ENCODE measurements around the gene UACA.

Gene UACA

DNA sequence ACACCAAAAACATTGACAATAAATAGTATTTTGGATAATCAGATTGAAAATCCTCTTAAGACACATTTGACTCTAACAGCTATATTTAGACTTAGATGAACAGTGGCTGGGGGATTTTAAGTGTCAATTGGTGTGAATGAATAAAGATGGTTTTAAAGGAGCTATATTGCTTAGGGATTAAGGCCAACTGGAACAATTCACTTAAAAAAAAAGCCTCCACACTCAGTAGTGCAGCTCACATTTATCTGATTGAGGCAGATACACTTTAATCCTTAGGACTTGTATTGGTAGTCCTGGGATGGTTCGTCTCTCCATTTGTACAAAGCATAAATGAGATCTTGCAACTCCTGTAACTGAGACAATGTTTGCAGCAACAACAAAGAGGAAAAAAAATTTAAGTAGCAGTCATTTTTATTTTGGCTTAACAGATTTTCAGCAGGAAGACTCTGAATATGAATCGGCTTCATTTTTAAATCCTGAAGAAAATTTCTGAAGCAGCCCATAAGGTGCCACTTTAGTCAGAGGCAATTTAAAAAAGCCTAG is 112.0 kb downstream of the UACA start:
- CTCF ChIA-PET, result no interaction called here

DNA sequence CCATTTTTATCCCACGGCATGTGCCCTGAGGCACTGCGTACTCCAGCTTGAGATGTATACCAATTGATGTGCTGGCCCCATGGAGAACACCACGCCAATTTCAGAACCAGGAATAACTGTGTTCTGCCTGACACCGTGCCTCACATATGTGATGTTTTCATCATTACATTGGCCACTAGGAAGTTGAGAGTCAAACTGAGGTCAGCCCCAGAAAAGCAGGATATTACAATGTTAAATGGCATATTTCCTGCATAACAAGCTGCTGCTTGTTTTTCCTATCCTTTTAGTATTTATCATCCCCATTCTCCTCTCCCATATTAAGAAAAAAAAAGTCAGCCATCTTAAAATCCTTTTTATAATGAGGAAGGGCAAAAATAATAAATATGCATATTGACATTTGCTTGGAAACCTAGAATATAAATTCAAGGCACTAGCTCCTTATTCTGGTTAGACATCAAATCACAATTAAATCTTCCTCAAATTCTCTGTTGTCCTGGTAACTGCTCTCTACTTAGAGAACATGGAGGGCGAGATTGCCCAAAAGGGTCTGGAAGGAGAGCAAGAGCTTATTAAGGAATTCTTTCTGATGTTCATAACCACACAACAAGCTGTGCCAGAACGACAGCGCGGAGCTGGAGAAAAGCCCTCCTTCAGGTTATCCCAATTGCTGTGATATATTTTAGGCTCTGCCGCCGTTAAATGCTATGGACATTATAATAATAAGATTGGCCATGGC is 112.6 kb downstream of the UACA start:
- no peak for DNase-seq (ENCODE audit: extremely low spot score)
- no peak for TF ChIP-seq FOXK2 (IDR thresholded peaks at IDR 0.05)
- TF ChIP-seq ARNT (IDR thresholded peaks at IDR 0.05), result no peak
- no peak for TF ChIP-seq FOXA1 (IDR thresholded peaks at IDR 0.05)
- TF ChIP-seq SP1 (IDR thresholded peaks at IDR 0.05), result no peak
- TF ChIP-seq TARDBP (IDR thresholded peaks at IDR 0.05), result no peak
- TF ChIP-seq CTBP1 (IDR thresholded peaks at IDR 0.05; ENCODE audit: borderline replicate concordance), result no peak
- no peak for TF ChIP-seq ELF4 (IDR thresholded peaks at IDR 0.05)
- TF ChIP-seq, protein P1, sequence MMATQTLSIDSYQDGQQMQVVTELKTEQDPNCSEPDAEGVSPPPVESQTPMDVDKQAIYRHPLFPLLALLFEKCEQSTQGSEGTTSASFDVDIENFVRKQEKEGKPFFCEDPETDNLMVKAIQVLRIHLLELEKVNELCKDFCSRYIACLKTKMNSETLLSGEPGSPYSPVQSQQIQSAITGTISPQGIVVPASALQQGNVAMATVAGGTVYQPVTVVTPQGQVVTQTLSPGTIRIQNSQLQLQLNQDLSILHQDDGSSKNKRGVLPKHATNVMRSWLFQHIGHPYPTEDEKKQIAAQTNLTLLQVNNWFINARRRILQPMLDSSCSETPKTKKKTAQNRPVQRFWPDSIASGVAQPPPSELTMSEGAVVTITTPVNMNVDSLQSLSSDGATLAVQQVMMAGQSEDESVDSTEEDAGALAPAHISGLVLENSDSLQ (IDR thresholded peaks at IDR 0.05), result no peak
- TF ChIP-seq SUZ12 (IDR thresholded peaks at IDR 0.05), result no peak
- no peak for TF ChIP-seq LEF1 (IDR thresholded peaks at IDR 0.05; ENCODE audit: borderline replicate concordance)
- TF ChIP-seq HDGF (IDR thresholded peaks at IDR 0.05; ENCODE audit: borderline replicate concordance), result no peak
- TF ChIP-seq L3MBTL2 (conservative IDR thresholded peaks at IDR 0.05), result no peak
- TF ChIP-seq NFRKB (IDR thresholded peaks at IDR 0.05), result no peak
- no peak for TF ChIP-seq BHLHE40 (IDR thresholded peaks at IDR 0.05; ENCODE audit: borderline replicate concordance)
- TF ChIP-seq ZNF384 (IDR thresholded peaks at IDR 0.05), result no peak
- no peak for TF ChIP-seq FOXM1 (IDR thresholded peaks at IDR 0.05; ENCODE audit: borderline replicate concordance)
- POLR2A ChIA-PET, result no interaction called here
- CTCF ChIA-PET, result no interaction called here

More for the DNA sequence above, 112.0 kb downstream of the UACA start:
- TF ChIP-seq LEF1 (IDR thresholded peaks at IDR 0.05; ENCODE audit: borderline replicate concordance) (no peak), SP1 (IDR thresholded peaks at IDR 0.05) (no peak), ELF4 (IDR thresholded peaks at IDR 0.05) (no peak), HDGF (IDR thresholded peaks at IDR 0.05; ENCODE audit: borderline replicate concordance) (no peak), TARDBP (IDR thresholded peaks at IDR 0.05) (no peak)
- POLR2A ChIA-PET, result no interaction called here
- DNase-seq (ENCODE audit: extremely low spot score), result no peak

DNA sequence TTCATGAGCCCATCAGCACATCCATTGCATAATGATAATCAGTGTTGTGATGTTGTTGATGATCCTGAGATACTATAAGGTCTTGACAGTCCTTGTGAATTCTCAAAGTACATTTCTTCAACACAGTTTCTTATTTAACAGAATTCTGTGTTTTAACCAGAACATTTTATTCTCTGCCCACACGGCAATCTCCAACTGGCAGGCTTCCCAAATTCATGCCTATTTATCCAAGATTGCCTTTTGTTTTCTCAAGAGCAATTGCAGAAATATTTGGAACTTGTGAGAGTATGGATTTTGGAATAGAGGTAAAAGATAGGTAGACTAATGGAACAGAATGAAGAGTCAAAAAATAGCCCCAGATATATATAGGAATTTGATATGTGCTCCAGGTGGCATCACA is 116.0 kb downstream of the UACA start:
- TF ChIP-seq SP1 (IDR thresholded peaks at IDR 0.05), result no peak
- no peak for TF ChIP-seq ZNF384 (IDR thresholded peaks at IDR 0.05)
- no peak for DNase-seq (ENCODE audit: extremely low spot score)
- CTCF ChIA-PET, result no interaction called here
- POLR2A ChIA-PET, result no interaction called here

DNA sequence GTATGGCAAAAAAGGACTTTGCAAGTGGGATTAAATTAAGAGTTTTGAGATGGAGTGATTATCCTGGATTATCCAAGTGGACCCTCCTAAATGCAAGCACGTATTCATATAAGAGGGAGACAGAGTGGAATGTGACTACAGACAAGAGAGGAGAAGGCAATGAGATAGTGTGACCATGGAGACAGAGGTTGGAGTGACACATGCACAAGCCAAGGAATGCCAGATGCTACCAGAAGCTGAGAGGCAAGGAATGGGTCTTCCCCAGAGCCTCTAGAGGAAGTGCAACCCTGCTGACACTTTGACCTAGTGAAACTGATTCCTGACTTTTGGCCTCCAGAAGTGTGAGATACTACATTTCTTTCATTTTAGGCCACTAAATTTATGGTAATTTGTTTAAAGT is 117.2 kb downstream of the UACA start:
- TF ChIP-seq HDGF (IDR thresholded peaks at IDR 0.05; ENCODE audit: borderline replicate concordance) (no peak), FOXK2 (IDR thresholded peaks at IDR 0.05) (no peak), NFRKB (IDR thresholded peaks at IDR 0.05) (no peak), LEF1 (IDR thresholded peaks at IDR 0.05; ENCODE audit: borderline replicate concordance) (no peak), BHLHE40 (IDR thresholded peaks at IDR 0.05; ENCODE audit: borderline replicate concordance) (no peak), FOXM1 (IDR thresholded peaks at IDR 0.05; ENCODE audit: borderline replicate concordance) (no peak)
- POLR2A ChIA-PET, result no interaction called here
- no peak for DNase-seq (ENCODE audit: extremely low spot score)
- CTCF ChIA-PET, result no interaction called here

DNA sequence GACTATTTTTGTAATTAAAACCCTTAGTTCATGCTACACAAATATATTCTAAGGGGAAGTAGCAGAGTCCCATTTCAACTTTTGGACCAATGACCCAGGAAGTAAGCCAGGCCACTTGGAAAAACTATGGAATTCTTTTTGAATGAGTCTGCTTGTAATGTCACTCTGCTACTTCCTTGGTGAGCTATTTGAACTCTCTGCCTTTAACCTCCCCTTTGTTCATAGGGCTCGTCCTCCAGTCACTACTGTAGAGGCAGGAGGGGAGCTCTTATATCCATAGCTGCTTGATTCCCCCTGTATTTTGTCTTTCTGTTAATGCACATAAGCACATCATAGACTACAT is 119.6 kb downstream of the UACA start:
- TF ChIP-seq FOXA1 (IDR thresholded peaks at IDR 0.05) (no peak), ARNT (IDR thresholded peaks at IDR 0.05) (no peak), LEF1 (IDR thresholded peaks at IDR 0.05; ENCODE audit: borderline replicate concordance) (no peak), TARDBP (IDR thresholded peaks at IDR 0.05) (no peak), SP1 (IDR thresholded peaks at IDR 0.05) (no peak), BHLHE40 (IDR thresholded peaks at IDR 0.05; ENCODE audit: borderline replicate concordance) (no peak), HDGF (IDR thresholded peaks at IDR 0.05; ENCODE audit: borderline replicate concordance) (no peak), NFRKB (IDR thresholded peaks at IDR 0.05) (no peak)
- CTCF ChIA-PET, result interaction anchor here (1.9 kb wide), 1 partner anchor 74 kb away, joined by 6 read pairs; no protein-coding TSS in a partner anchor
- POLR2A ChIA-PET, result no interaction called here
- no peak for DNase-seq (ENCODE audit: extremely low spot score)

DNA sequence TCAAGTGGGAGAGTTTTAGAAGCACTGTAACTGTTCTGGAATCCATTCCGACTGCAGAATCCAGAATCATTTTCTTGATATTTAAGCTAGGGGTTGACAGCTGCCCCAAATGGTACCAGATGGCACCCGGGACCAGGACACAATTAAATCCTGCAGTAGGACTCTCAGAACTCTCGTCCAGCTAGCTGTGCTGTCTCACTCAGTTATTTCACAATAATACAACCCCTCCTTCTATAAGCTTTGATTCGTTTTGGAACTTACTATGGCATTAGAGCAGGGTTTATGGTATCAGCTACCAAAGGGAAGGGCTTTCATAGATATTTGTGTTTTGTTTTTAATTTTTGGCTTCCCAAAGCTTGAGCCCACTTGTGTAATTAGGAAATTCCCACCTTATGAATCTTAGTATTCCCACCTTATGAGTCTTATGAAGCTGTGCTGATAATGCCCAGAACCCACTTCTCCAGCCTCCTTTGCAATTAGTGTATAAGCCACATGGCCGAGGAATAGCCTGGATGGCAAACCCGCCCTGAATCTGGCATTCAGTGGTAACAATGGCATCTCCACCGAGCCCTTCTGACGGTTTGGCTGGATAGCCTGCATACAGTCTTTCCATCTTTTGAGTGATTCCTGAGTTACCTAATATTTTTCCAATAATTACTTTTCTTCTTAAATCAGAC is 120.1 kb downstream of the UACA start:
- DNase-seq (ENCODE audit: extremely low spot score), result no peak
- CTCF ChIA-PET, result interaction anchor here (1.9 kb wide), 1 partner anchor 74 kb away, joined by 6 read pairs; no protein-coding TSS in a partner anchor
- POLR2A ChIA-PET, result no interaction called here
- TF ChIP-seq, protein P1 (IDR thresholded peaks at IDR 0.05), result no peak
- TF ChIP-seq SP1 (IDR thresholded peaks at IDR 0.05) (no peak), ARNT (IDR thresholded peaks at IDR 0.05) (no peak), FOXA1 (IDR thresholded peaks at IDR 0.05) (no peak), L3MBTL2 (conservative IDR thresholded peaks at IDR 0.05) (no peak), NFRKB (IDR thresholded peaks at IDR 0.05) (no peak), ZNF384 (IDR thresholded peaks at IDR 0.05) (no peak), TARDBP (IDR thresholded peaks at IDR 0.05) (no peak), ELF4 (IDR thresholded peaks at IDR 0.05) (no peak), LEF1 (IDR thresholded peaks at IDR 0.05; ENCODE audit: borderline replicate concordance) (no peak)

Measured in HEK293T (cell line).